HEK293 (cell line): ENCODE data around the gene TNNT2.
A peak's percentile ranks its signal among the peaks of the same experiment; 100 is the strongest.

Experiments
- CTCF ChIA-PET: fragments of 350-600 bp; formaldehyde crosslinking; extraction: SDS; loops from one replicate; lab custom pipeline; 2021; ENCODE audit warnings: antibody characterized with exemption; lab: Yijun Ruan, JAX
- POLR2A ChIA-PET: fragments of 300-600 bp; formaldehyde crosslinking; extraction: SDS; loops from one replicate; lab custom pipeline; 2020; ENCODE audit warnings: antibody characterized with exemption, inconsistent platforms; lab: Yijun Ruan, JAX
- H3K27ac ChIP-seq: fragments of 200-500 bp; sonication (Bioruptor generic); 2 replicates; pipeline ENCODE4 v1.5.1; 2014; ENCODE audit warnings: low read depth, low read length, control low read depth, inconsistent platforms; ENCODE audit errors: extremely low read depth
- H3K36me3 ChIP-seq, 2 experiments: fragments of 200-500 bp in 1 of 2; sonication (Bioruptor generic) in 1 of 2; 1 replicate in 1 of 2; 2 replicates in 1 of 2; pipeline ENCODE4 v1.5.1; 2014 to 2017; ENCODE audit warnings: inconsistent platforms in 2 of 2, low read length in 2 of 2; ENCODE audit not compliant: control insufficient read depth in 2 of 2, insufficient read depth in 1 of 2
- H3K4me1 ChIP-seq: fragments of 200-500 bp; sonication (Bioruptor generic); 2 replicates; pipeline ENCODE4 v1.5.1; 2014; ENCODE audit warnings: mild to moderate bottlenecking, low read length, inconsistent platforms; ENCODE audit not compliant: control insufficient read depth, insufficient read depth
- H3K4me3 ChIP-seq: 2 replicates; pipeline ENCODE4 v1.5.1; 2011; ENCODE audit warnings: low read depth, mild to moderate bottlenecking, control low read depth, low read length, moderate library complexity
- H3K9me3 ChIP-seq: fragments of 200-500 bp; sonication (Bioruptor generic); 2 replicates; pipeline ENCODE4 v1.5.1; 2014; ENCODE audit warnings: low read depth, low read length, inconsistent platforms; ENCODE audit not compliant: control insufficient read depth, insufficient read depth
- ELK4 ChIP-seq: IDR thresholded peaks from 2 replicates; pipeline ENCODE4 v1.6.1; 2011; ENCODE audit warnings: mild to moderate bottlenecking, low read depth, low read length, borderline replicate concordance
- GLI4 ChIP-seq: fragments of 450-650 bp; formaldehyde crosslinking; IDR thresholded peaks from 2 replicates; pipeline ENCODE4 v1.5.1; 2016; ENCODE audit warnings: missing biosample characterization, missing genetic modification characterization
- GLIS1 ChIP-seq: fragments of 450-650 bp; formaldehyde crosslinking; IDR thresholded peaks from 2 replicates; pipeline ENCODE4 v1.5.1; 2016; ENCODE audit warnings: missing biosample characterization, missing genetic modification characterization
- HIC1 ChIP-seq: fragments of 450-650 bp; formaldehyde crosslinking; IDR thresholded peaks from 2 replicates; pipeline ENCODE4 v1.5.1; 2016; ENCODE audit warnings: missing biosample characterization, missing genetic modification characterization
- IKZF3 ChIP-seq: fragments of 450-650 bp; IDR thresholded peaks from 2 replicates; pipeline ENCODE4 v1.5.0; 2018; ENCODE audit warnings: missing biosample characterization, mild to moderate bottlenecking, missing genetic modification characterization, moderate library complexity
- KLF1 ChIP-seq: fragments of 450-650 bp; formaldehyde crosslinking; IDR thresholded peaks from 2 replicates; pipeline ENCODE4 v1.5.1; 2016; ENCODE audit warnings: missing biosample characterization, missing genetic modification characterization
- MYNN ChIP-seq: fragments of 450-650 bp; formaldehyde crosslinking; IDR thresholded peaks from 2 replicates; pipeline ENCODE4 v1.5.1; 2016; ENCODE audit warnings: missing biosample characterization, missing genetic modification characterization, borderline replicate concordance
- SP2 ChIP-seq: fragments of 450-650 bp; formaldehyde crosslinking; IDR thresholded peaks from 2 replicates; pipeline ENCODE4 v1.5.1; 2016; ENCODE audit warnings: missing biosample characterization, missing genetic modification characterization
- WT1 ChIP-seq: fragments of 450-650 bp; formaldehyde crosslinking; IDR thresholded peaks from 2 replicates; pipeline ENCODE4 v1.5.1; 2016; ENCODE audit warnings: missing biosample characterization, missing genetic modification characterization
- ZEB2 ChIP-seq: fragments of 450-650 bp; formaldehyde crosslinking; IDR thresholded peaks from 2 replicates; pipeline ENCODE4 v1.5.1; 2016; ENCODE audit warnings: missing biosample characterization, missing genetic modification characterization
- ZFHX2 ChIP-seq: fragments of 450-650 bp; formaldehyde crosslinking; conservative IDR thresholded peaks from 2 replicates; pipeline ENCODE4 v1.5.1; 2016; ENCODE audit warnings: missing biosample characterization, missing genetic modification characterization
- ZNF121 ChIP-seq: fragments of 450-650 bp; formaldehyde crosslinking; IDR thresholded peaks from 2 replicates; pipeline ENCODE4 v1.5.1; 2016; ENCODE audit warnings: missing biosample characterization, missing genetic modification characterization
- ZNF132 ChIP-seq: fragments of 450-650 bp; formaldehyde crosslinking; IDR thresholded peaks from 2 replicates; pipeline ENCODE4 v1.5.1; 2017; ENCODE audit warnings: missing biosample characterization, missing genetic modification characterization, borderline replicate concordance
- ZNF169 ChIP-seq: fragments of 450-650 bp; formaldehyde crosslinking; IDR thresholded peaks from 2 replicates; pipeline ENCODE4 v1.5.1; 2016; ENCODE audit warnings: missing biosample characterization, missing genetic modification characterization
- ZNF239 ChIP-seq: fragments of 450-650 bp; formaldehyde crosslinking; IDR thresholded peaks from 2 replicates; pipeline ENCODE4 v1.5.1; 2016; ENCODE audit warnings: missing biosample characterization, missing genetic modification characterization
- ZNF302 ChIP-seq: fragments of 450-650 bp; formaldehyde crosslinking; IDR thresholded peaks from 2 replicates; pipeline ENCODE4 v1.5.1; 2016; ENCODE audit warnings: missing biosample characterization, missing genetic modification characterization, low read depth
- ZNF354C ChIP-seq: fragments of 450-650 bp; formaldehyde crosslinking; IDR thresholded peaks from 2 replicates; pipeline ENCODE4 v1.5.1; 2016; ENCODE audit warnings: missing biosample characterization, missing genetic modification characterization, low read depth, borderline replicate concordance
- ZNF423 ChIP-seq: fragments of 450-650 bp; formaldehyde crosslinking; IDR thresholded peaks from 2 replicates; pipeline ENCODE4 v1.5.1; 2016; ENCODE audit warnings: missing biosample characterization, missing genetic modification characterization
- ZNF510 ChIP-seq: fragments of 450-650 bp; formaldehyde crosslinking; IDR thresholded peaks from 2 replicates; pipeline ENCODE4 v1.5.1; 2018; ENCODE audit warnings: mild to moderate bottlenecking, missing genetic modification characterization, missing biosample characterization; ENCODE audit not compliant: insufficient replicate concordance
- ZNF548 ChIP-seq: fragments of 450-650 bp; formaldehyde crosslinking; IDR thresholded peaks from 2 replicates; pipeline ENCODE4 v1.5.1; 2016; ENCODE audit warnings: missing biosample characterization, missing genetic modification characterization
- ZNF777 ChIP-seq: fragments of 450-650 bp; formaldehyde crosslinking; IDR thresholded peaks from 2 replicates; pipeline ENCODE4 v1.5.1; 2017; ENCODE audit warnings: missing biosample characterization, missing genetic modification characterization, borderline replicate concordance
- TF ChIP-seq, protein P1 (sequence below): fragments of 450-650 bp; formaldehyde crosslinking; IDR thresholded peaks from 2 replicates; pipeline ENCODE4 v1.5.1; 2016; ENCODE audit warnings: missing biosample characterization, missing genetic modification characterization
- TF ChIP-seq, protein P2 (sequence below): fragments of 450-650 bp; formaldehyde crosslinking; IDR thresholded peaks from 2 replicates; pipeline ENCODE4 v1.5.1; 2016; ENCODE audit warnings: missing biosample characterization, missing genetic modification characterization

The TNNT2 gene

GRCh38 chr1:201313086-201313485 lies 64.4 kb downstream of the TNNT2 start:
- ChIA-PET CTCF (interaction anchor here (1.1 to 4.7 kb wide), 4 partner anchors 16 to 59 kb away, joined by 3 to 25 read pairs (median 4); no protein-coding TSS in a partner anchor), POLR2A (no interaction called here)
- Histone ChIP-seq H3K4me1 (no peaks in the 10 kb centered on the region; the same call in 1 of the 2 replicates), H3K27ac (no peak overlapping the region), H3K36me3 (no peaks in the 10 kb centered on the region), H3K4me3 (no peak overlapping the region), H3K9me3 (no peaks in the 10 kb centered on the region)
- no peak for TF ChIP-seq GLI4
- TF ChIP-seq, protein P1, sequence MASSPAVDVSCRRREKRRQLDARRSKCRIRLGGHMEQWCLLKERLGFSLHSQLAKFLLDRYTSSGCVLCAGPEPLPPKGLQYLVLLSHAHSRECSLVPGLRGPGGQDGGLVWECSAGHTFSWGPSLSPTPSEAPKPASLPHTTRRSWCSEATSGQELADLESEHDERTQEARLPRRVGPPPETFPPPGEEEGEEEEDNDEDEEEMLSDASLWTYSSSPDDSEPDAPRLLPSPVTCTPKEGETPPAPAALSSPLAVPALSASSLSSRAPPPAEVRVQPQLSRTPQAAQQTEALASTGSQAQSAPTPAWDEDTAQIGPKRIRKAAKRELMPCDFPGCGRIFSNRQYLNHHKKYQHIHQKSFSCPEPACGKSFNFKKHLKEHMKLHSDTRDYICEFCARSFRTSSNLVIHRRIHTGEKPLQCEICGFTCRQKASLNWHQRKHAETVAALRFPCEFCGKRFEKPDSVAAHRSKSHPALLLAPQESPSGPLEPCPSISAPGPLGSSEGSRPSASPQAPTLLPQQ (tag by site-specific recombination), result no peak
- no peak for TF ChIP-seq ZNF239 (tag by site-specific recombination)
- TF ChIP-seq ZNF777, result no peak
- no peak for TF ChIP-seq ZNF302 (tag by site-specific recombination)
- TF ChIP-seq WT1 (tag by site-specific recombination), result no peak

DNA sequence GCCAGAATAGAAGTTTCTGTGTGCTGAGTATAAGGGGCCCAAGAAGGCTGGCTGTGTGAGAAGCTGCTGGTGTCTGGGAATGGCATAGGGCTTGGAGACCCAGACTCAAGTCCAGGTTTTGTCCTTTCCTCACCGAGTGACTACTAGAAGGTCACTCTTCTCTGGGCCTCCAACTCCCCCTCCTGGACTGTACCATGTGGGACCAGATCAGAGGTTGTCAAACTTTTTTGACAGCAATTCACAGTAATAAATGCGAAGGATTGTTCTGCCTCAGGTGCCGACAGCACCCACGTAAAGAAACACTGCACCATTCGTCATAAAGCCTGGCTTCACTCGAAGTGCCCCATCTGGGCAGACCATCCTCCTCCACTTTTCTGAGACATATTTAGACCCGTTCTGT lies 65.2 kb downstream of the TNNT2 start:
- H3K4me1 ChIP-seq, result no peaks in the 10 kb centered on the region; the same call in 1 of the 2 replicates
- H3K4me3 ChIP-seq, result no peak overlapping the region
- TF ChIP-seq ZNF121 (tag by site-specific recombination), result no peak
- TF ChIP-seq, protein P2, sequence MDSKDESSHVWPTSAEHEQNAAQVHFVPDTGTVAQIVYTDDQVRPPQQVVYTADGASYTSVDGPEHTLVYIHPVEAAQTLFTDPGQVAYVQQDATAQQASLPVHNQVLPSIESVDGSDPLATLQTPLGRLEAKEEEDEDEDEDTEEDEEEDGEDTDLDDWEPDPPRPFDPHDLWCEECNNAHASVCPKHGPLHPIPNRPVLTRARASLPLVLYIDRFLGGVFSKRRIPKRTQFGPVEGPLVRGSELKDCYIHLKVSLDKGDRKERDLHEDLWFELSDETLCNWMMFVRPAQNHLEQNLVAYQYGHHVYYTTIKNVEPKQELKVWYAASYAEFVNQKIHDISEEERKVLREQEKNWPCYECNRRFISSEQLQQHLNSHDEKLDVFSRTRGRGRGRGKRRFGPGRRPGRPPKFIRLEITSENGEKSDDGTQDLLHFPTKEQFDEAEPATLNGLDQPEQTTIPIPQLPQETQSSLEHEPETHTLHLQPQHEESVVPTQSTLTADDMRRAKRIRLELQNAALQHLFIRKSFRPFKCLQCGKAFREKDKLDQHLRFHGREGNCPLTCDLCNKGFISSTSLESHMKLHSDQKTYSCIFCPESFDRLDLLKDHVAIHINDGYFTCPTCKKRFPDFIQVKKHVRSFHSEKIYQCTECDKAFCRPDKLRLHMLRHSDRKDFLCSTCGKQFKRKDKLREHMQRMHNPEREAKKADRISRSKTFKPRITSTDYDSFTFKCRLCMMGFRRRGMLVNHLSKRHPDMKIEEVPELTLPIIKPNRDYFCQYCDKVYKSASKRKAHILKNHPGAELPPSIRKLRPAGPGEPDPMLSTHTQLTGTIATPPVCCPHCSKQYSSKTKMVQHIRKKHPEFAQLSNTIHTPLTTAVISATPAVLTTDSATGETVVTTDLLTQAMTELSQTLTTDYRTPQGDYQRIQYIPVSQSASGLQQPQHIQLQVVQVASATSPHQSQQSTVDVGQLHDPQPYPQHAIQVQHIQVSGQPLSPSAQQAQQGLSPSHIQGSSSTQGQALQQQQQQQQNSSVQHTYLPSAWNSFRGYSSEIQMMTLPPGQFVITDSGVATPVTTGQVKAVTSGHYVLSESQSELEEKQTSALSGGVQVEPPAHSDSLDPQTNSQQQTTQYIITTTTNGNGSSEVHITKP (tag by site-specific recombination), result peak; percentile 60
- POLR2A ChIA-PET, result no interaction called here
- H3K9me3 ChIP-seq, result no peaks in the 10 kb centered on the region
- no peak overlapping the region for H3K27ac ChIP-seq
- no peaks in the 10 kb centered on the region for H3K36me3 ChIP-seq
- CTCF ChIA-PET, result interaction anchor here (0.5 to 4.7 kb wide), 5 partner anchors 17 to 695 kb away, joined by 3 to 25 read pairs (median 3); no protein-coding TSS in a partner anchor

GRCh38 chr1:201311356-201312011 lies 66.0 kb downstream of the TNNT2 start:
- POLR2A ChIA-PET, result no interaction called here
- TF ChIP-seq MYNN (tag by site-specific recombination), result no peak
- no peak for TF ChIP-seq ZNF354C (tag by site-specific recombination)
- peak; percentile 25; the same call in 1 of the 2 replicates for TF ChIP-seq ZFHX2 (tag by site-specific recombination)
- TF ChIP-seq ZNF132 (tag by site-specific recombination), result no peak
- no peak for TF ChIP-seq HIC1
- 0 out of 2 replicates have a peak, but pooled peaks have one; percentile 21 for TF ChIP-seq WT1 (tag by site-specific recombination)
- no peak for TF ChIP-seq ZNF423 (tag by site-specific recombination)
- TF ChIP-seq IKZF3 (tag by site-specific recombination), result no peak
- no peak for TF ChIP-seq ZNF548 (tag by site-specific recombination)
- no peak for TF ChIP-seq ELK4
- no peak for TF ChIP-seq SP2 (tag by site-specific recombination)
- no peak for TF ChIP-seq ZNF510
- TF ChIP-seq ZEB2 (tag by site-specific recombination), result no peak
- no peak for TF ChIP-seq ZNF169 (tag by site-specific recombination)
- peak; percentile 59 for TF ChIP-seq KLF1
- TF ChIP-seq GLIS1, result no peak
- Histone ChIP-seq H3K27ac (no peak overlapping the region), H3K9me3 (no peaks in the 10 kb centered on the region), H3K4me3 (no peak overlapping the region), H3K4me1 (no peaks in the 10 kb centered on the region; the same call in 1 of the 2 replicates), H3K36me3 (no peaks in the 10 kb centered on the region)
- CTCF ChIA-PET, result interaction anchor here (1.7 to 4.8 kb wide), 3 partner anchors 18 to 49 kb away, joined by 3 to 44 read pairs (median 25); no protein-coding TSS in a partner anchor
